Duodenal mucosa (tissue), 2 donors: ENCODE results near the gene TMEM202.
A peak's percentile ranks its signal among the peaks of the same experiment; 100 is the strongest.
"Not testable (repeated sequence)": the region's sequence is repeated elsewhere in the genome, so short reads cannot be mapped to it uniquely, and the experiment has no call there.

Experiments
- H3K27ac ChIP-seq: one replicate; pipeline ENCODE4 v1.7.0; 2013; ENCODE audit warnings: low read depth, low read length
- H3K27me3 ChIP-seq, 2 donors: one replicate each; pipeline ENCODE4 v1.7.0; 2013; ENCODE audit warnings: low read length in 2 of 2, control low read depth in 1 of 2; ENCODE audit not compliant: insufficient read depth in 2 of 2, control insufficient read depth in 1 of 2
- H3K36me3 ChIP-seq, 2 donors: one replicate each; pipeline ENCODE4 v1.7.0; 2013; ENCODE audit warnings: low read length in 2 of 2, control low read depth in 1 of 2; ENCODE audit not compliant: insufficient read depth in 2 of 2, control insufficient read depth in 1 of 2
- H3K4me1 ChIP-seq, 2 donors: one replicate each; pipeline ENCODE4 v1.7.0; 2013; ENCODE audit warnings: low read length in 2 of 2, control low read depth in 1 of 2; ENCODE audit not compliant: insufficient read depth in 2 of 2, control insufficient read depth in 1 of 2
- H3K4me3 ChIP-seq, 2 donors: one replicate each; pipeline ENCODE4 v1.7.0; 2013; ENCODE audit warnings: low read length in 2 of 2, low read depth in 1 of 2
- H3K9ac ChIP-seq, 2 donors: one replicate each; pipeline ENCODE4 v1.7.0; 2013; ENCODE audit warnings: low read length in 2 of 2, low read depth in 1 of 2
- H3K9me3 ChIP-seq, 2 donors: one replicate each; pipeline ENCODE4 v1.7.0; 2013; ENCODE audit warnings: low read length in 2 of 2, control low read depth in 1 of 2; ENCODE audit not compliant: control insufficient read depth in 1 of 2

TMEM202 gene

GRCh38 chr15:72396331-72396730 lies 1.8 kb upstream of the TMEM202 start:
- H3K9ac ChIP-seq, H3K27me3 ChIP-seq, H3K27ac ChIP-seq, H3K9me3 ChIP-seq, H3K36me3 ChIP-seq, H3K4me3 ChIP-seq: not testable (repeated sequence)
- peaks cover 12 to 13% of the 10 kb centered on the region in 2 donors for H3K4me1 ChIP-seq

- no peaks in the 10 kb centered on the region for H3K36me3 ChIP-seq
Observed at GRCh38 chr15:72398648-72399047, 543 bp downstream of the TMEM202 start.

GRCh38 chr15:72402726-72403125 lies 4.6 kb downstream of the TMEM202 start:
- Histone ChIP-seq H3K9ac (no peak overlapping the region), H3K27me3 (peaks cover 2 to 5% of the 10 kb centered on the region in 2 donors), H3K4me1 (peaks cover 12 to 13% of the 10 kb centered on the region in 2 donors), H3K9me3 (no peaks in the 10 kb centered on the region), H3K4me3 (no peak overlapping the region), H3K27ac (no peak overlapping the region), H3K36me3 (no peaks in the 10 kb centered on the region)

More at GRCh38 chr15:72398648-72399047, 543 bp downstream of the TMEM202 start:
- peak overlapping the region in 1 of 2 donors; percentile 43 for H3K4me3 ChIP-seq
- H3K4me1 ChIP-seq, result peaks cover 12 to 13% of the 10 kb centered on the region in 2 donors
- no peak overlapping the region for H3K9ac ChIP-seq
- H3K27ac ChIP-seq, result no peak overlapping the region
- no peaks in the 10 kb centered on the region for H3K9me3 ChIP-seq
- H3K27me3 ChIP-seq, result no peaks in the 10 kb centered on the region

- H3K9me3 ChIP-seq, result no peaks in the 10 kb centered on the region
- no peak overlapping the region for H3K4me3 ChIP-seq
- H3K27me3 ChIP-seq, result peaks cover 2 to 5% of the 10 kb centered on the region in 2 donors
- no peak overlapping the region for H3K27ac ChIP-seq
- H3K9ac ChIP-seq, result no peak overlapping the region
- H3K4me1 ChIP-seq, result no peaks in the 10 kb centered on the region
- H3K36me3 ChIP-seq, result no peaks in the 10 kb centered on the region
Observed at GRCh38 chr15:72404356-72404755, 6.3 kb downstream of the TMEM202 start.

GRCh38 chr15:72404841-72405240 lies 6.7 kb downstream of the TMEM202 start:
- H3K4me3 ChIP-seq, result no peak overlapping the region
- H3K36me3 ChIP-seq, result no peaks in the 10 kb centered on the region
- H3K27me3 ChIP-seq, result peaks cover 2 to 5% of the 10 kb centered on the region in 2 donors
- no peak overlapping the region for H3K27ac ChIP-seq
- no peaks in the 10 kb centered on the region for H3K4me1 ChIP-seq
- H3K9ac ChIP-seq, result no peak overlapping the region
- no peaks in the 10 kb centered on the region for H3K9me3 ChIP-seq

GRCh38 chr15:72406936-72407335 lies 8.8 kb downstream of the TMEM202 start:
- Histone ChIP-seq H3K4me3 (no peak overlapping the region), H3K36me3 (no peaks in the 10 kb centered on the region), H3K27me3 (peaks cover 2 to 5% of the 10 kb centered on the region in 2 donors), H3K4me1 (no peaks in the 10 kb centered on the region), H3K9me3 (no peaks in the 10 kb centered on the region), H3K27ac (no peak overlapping the region), H3K9ac (no peak overlapping the region)

- no peaks in the 10 kb centered on the region for H3K9me3 ChIP-seq
Observed at GRCh38 chr15:72411111-72411510, 13.0 kb downstream of the TMEM202 start.

GRCh38 chr15:72411544-72411943 lies 13.4 kb downstream of the TMEM202 start:
- Histone ChIP-seq H3K27me3 (peaks cover 2 to 5% of the 10 kb centered on the region in 2 donors), H3K4me3 (no peak overlapping the region), H3K36me3 (no peaks in the 10 kb centered on the region), H3K4me1 (no peaks in the 10 kb centered on the region), H3K9ac (no peak overlapping the region), H3K9me3 (no peaks in the 10 kb centered on the region), H3K27ac (no peak overlapping the region)

More at GRCh38 chr15:72411111-72411510, 13.0 kb downstream of the TMEM202 start:
- H3K9ac ChIP-seq, result no peak overlapping the region
- H3K4me3 ChIP-seq, result no peak overlapping the region
- no peaks in the 10 kb centered on the region for H3K36me3 ChIP-seq
- peaks cover 2 to 5% of the 10 kb centered on the region in 2 donors for H3K27me3 ChIP-seq
- no peaks in the 10 kb centered on the region for H3K4me1 ChIP-seq
- no peak overlapping the region for H3K27ac ChIP-seq

- not testable (repeated sequence) for H3K36me3 ChIP-seq, H3K9me3 ChIP-seq, H3K4me3 ChIP-seq, H3K27ac ChIP-seq, H3K9ac ChIP-seq, H3K27me3 ChIP-seq, H3K4me1 ChIP-seq
Observed at GRCh38 chr15:72413337-72413736, 15.2 kb downstream of the TMEM202 start.

- H3K4me3 ChIP-seq, result no peak overlapping the region
- no peaks in the 10 kb centered on the region for H3K27me3 ChIP-seq
- H3K36me3 ChIP-seq, result no peaks in the 10 kb centered on the region
- H3K9ac ChIP-seq, result no peak overlapping the region
- H3K9me3 ChIP-seq, result no peaks in the 10 kb centered on the region
- no peaks in the 10 kb centered on the region for H3K4me1 ChIP-seq
- H3K27ac ChIP-seq, result no peak overlapping the region
Observed at GRCh38 chr15:72415304-72415703, 17.2 kb downstream of the TMEM202 start.

GRCh38 chr15:72419768-72420167 lies 21.7 kb downstream of the TMEM202 start:
- H3K9ac ChIP-seq, H3K27ac ChIP-seq, H3K4me3 ChIP-seq, H3K9me3 ChIP-seq, H3K4me1 ChIP-seq, H3K36me3 ChIP-seq, H3K27me3 ChIP-seq: not testable (repeated sequence)
